HepG2 (cell line): ENCODE data around the gene TNS1. TPM values are rescaled to one million over a fixed set of nuclear protein-coding genes. Genes with fewer than 3 reads are reported as not detected.

Experiments
- ATAC-seq: fragments of 200-7000 bp; cut with Tn5 transposase; 3 replicates; pipeline ENCODE4 v1.9.1; 2020; ENCODE audit warnings: mild to moderate bottlenecking, moderate library complexity
- BruUV-seq: library from RNA; stranded (reverse); fragments of 400-500 nt; replicated peaks from 2 replicates; lab custom pipeline; 2021; lab: Mats Ljungman, UMichigan
- CTCF ChIA-PET: fragments of 300-600 bp; formaldehyde crosslinking; extraction: SDS; loops from one replicate; lab custom pipeline; 2021; ENCODE audit warnings: low total read pairs, inconsistent platforms, low intra/inter-chr PET ratio; lab: Yijun Ruan, JAX
- POLR2A ChIA-PET: fragments of 350-600 bp; sonication (Branson Sonifier 250); formaldehyde crosslinking; loops from one replicate; lab custom pipeline; 2020; ENCODE audit warnings: antibody characterized with exemption, inconsistent platforms; lab: Yijun Ruan, JAX
- DNase-seq: peaks from one replicate; pipeline ENCODE4 v3.0.0-alpha.2; 2015; ENCODE audit warnings: low spot score
- FAIRE-seq: peaks from 3 replicates; lab custom pipeline; 2011; peaks lifted over from hg19 to GRCh38; lab: Jason Lieb, UNC
- H2AFZ ChIP-seq: one replicate; pipeline ENCODE4 v1.6.1; 2011; ENCODE audit warnings: low read length, inconsistent platforms
- H3K27ac ChIP-seq: fragments of 300-600 bp; 3 replicates; pipeline ENCODE4 v1.8.0; 2011; ENCODE audit warnings: mixed run types, mild to moderate bottlenecking, mixed read lengths, low read length, inconsistent platforms; ENCODE audit not compliant: insufficient read depth; ENCODE audit errors: extremely low read length
- H3K27me3 ChIP-seq, 2 experiments: fragments of 200-600 bp in 1 of 2; 2 replicates in 1 of 2; 3 replicates in 1 of 2; pipeline versions ENCODE4 v1.6.0 to v1.8.0; 2011; ENCODE audit warnings: low read length in 2 of 2, mild to moderate bottlenecking in 2 of 2, moderate library complexity in 2 of 2, inconsistent platforms in 1 of 2; ENCODE audit not compliant: insufficient read depth in 2 of 2, control insufficient read depth in 1 of 2
- H3K36me3 ChIP-seq, 2 experiments: fragments of 200-600 bp in 1 of 2; replicated peaks in 1 of 2; 2 replicates in 1 of 2; 3 replicates in 1 of 2; pipeline versions ENCODE4 v1.5.1 to v1.8.0; 2011; ENCODE audit warnings: low read length in 2 of 2, inconsistent platforms in 1 of 2; ENCODE audit not compliant: insufficient read depth in 2 of 2, control insufficient read depth in 1 of 2
- H3K4me1 ChIP-seq: 2 replicates; pipeline ENCODE4 v1.5.1; 2012; ENCODE audit warnings: low read length, inconsistent platforms; ENCODE audit not compliant: insufficient read depth
- H3K4me2 ChIP-seq: 2 replicates; pipeline ENCODE4 v1.6.0; 2011; ENCODE audit warnings: low read depth, low read length, inconsistent platforms
- H3K4me3 ChIP-seq, 3 experiments: fragments of 200-600 bp in 1 of 3; sonication (generic), shearing (Covaris generic) in 1 of 3; replicated peaks in 1 of 3; 2 replicates each; pipeline ENCODE4 v1.5.1; 2011 to 2016; ENCODE audit warnings: low read length in 3 of 3, inconsistent platforms in 2 of 3, low read depth in 2 of 3, mild to moderate bottlenecking in 2 of 3, control low read depth in 1 of 3, mixed read lengths in 1 of 3; ENCODE audit not compliant: insufficient read depth in 1 of 3
- H3K79me2 ChIP-seq: one replicate; pipeline ENCODE4 v1.6.1; 2011; ENCODE audit warnings: low read length, inconsistent platforms; ENCODE audit not compliant: insufficient read depth
- H3K9ac ChIP-seq: 2 replicates; pipeline ENCODE4 v1.6.0; 2011; ENCODE audit warnings: mild to moderate bottlenecking, low read depth, low read length, inconsistent platforms; ENCODE audit not compliant: insufficient read depth
- H3K9me3 ChIP-seq: 2 replicates; pipeline ENCODE4 v1.5.1; 2012; ENCODE audit warnings: mild to moderate bottlenecking, low read length
- H4K20me1 ChIP-seq: 2 replicates; pipeline ENCODE4 v1.6.0; 2011; ENCODE audit warnings: inconsistent platforms, mild to moderate bottlenecking, low read length, moderate library complexity; ENCODE audit not compliant: insufficient read depth
- CEBPB ChIP-seq: IDR thresholded peaks from 2 replicates; pipeline ENCODE4 v1.6.1; 2011; ENCODE audit warnings: low read depth, low read length, improper control_type of control experiment, borderline replicate concordance
- CENPBD1 ChIP-seq: sonication (generic); formaldehyde crosslinking; IDR thresholded peaks from 2 replicates; pipeline ENCODE4 v1.8.0; 2022; ENCODE audit warnings: missing genetic modification reagents, low read depth, mild to moderate bottlenecking, borderline replicate concordance
- FOXO1 ChIP-seq: sonication (generic); formaldehyde crosslinking; IDR thresholded peaks from 2 replicates; pipeline ENCODE4 v1.4.0; 2020; ENCODE audit warnings: missing genetic modification reagents
- HIVEP1 ChIP-seq: sonication (generic); formaldehyde crosslinking; IDR thresholded peaks from 2 replicates; pipeline ENCODE4 v1.4.0; 2020; ENCODE audit warnings: mild to moderate bottlenecking, missing genetic modification reagents
- ONECUT2 ChIP-seq: sonication (generic); formaldehyde crosslinking; IDR thresholded peaks from 2 replicates; pipeline ENCODE4 v1.4.0; 2020; ENCODE audit warnings: missing genetic modification reagents
- REST ChIP-seq, 2 experiments: IDR thresholded peaks; 2 replicates each; pipeline ENCODE4 v1.6.1; 2011 to 2012; ENCODE audit warnings: low read length in 2 of 2, borderline replicate concordance in 1 of 2, low read depth in 1 of 2, mild to moderate bottlenecking in 1 of 2, moderate library complexity in 1 of 2
- ZNF12 ChIP-seq: sonication (generic); formaldehyde crosslinking; IDR thresholded peaks from 2 replicates; pipeline ENCODE4 v1.5.0; 2020; ENCODE audit warnings: missing genetic modification reagents
- ZSCAN20 ChIP-seq: sonication (generic); formaldehyde crosslinking; IDR thresholded peaks from 2 replicates; pipeline ENCODE4 v1.4.0; 2020; ENCODE audit warnings: missing genetic modification reagents, mild to moderate bottlenecking, borderline replicate concordance
- WGBS: methylation state at CpG from one replicate; pipeline ENCODE4 v1.1.6; 2017; ENCODE audit warnings: low lambda C conversion rate; 5-methylcytosine and 5-hydroxymethylcytosine counted together
- in situ Hi-C: cut with HindIII; loops from 2 replicates; pipeline ENCODE4 v1.10.0; 2017; ENCODE audit warnings: low pct_unique_long_range_greater_than_20kb; ENCODE audit not compliant: extremely low pct_ligation_motif_present
- intact Hi-C: fragments of 100-400 bp; cut with micrococcal nuclease; formaldehyde crosslinking; loops from one replicate; pipeline ENCODE4 v1.10.0; 2022; ENCODE audit not compliant: unreplicated experiment
- polyA plus RNA-seq, 8 experiments: library from polyadenylated mRNA; depleted of rRNA in 3 of 8; stranded (reverse) in 7 of 8; unstranded in 1 of 8; fragments of >200 nt; fragmentation: Illumina TruSeq in 4 of 8; extraction: Trizol in 4 of 8; gene quantifications; 2 replicates each; pipeline versions ENCODE4 v1.2.1 to v1.2.3, GENCODE V29; 2011 to 2016; ENCODE audit warnings: low read depth in 4 of 8, missing spikeins in 1 of 8, mixed read lengths in 1 of 8; ENCODE audit not compliant: insufficient read depth in 1 of 8
- total RNA-seq, 5 experiments: library from RNA; depleted of rRNA; stranded (reverse); fragments of >200 nt; fragmentation: Illumina TruSeq; extraction: Trizol; gene quantifications; 2 replicates each; pipeline ENCODE4 v1.2.3, GENCODE V29; 2016; ENCODE audit warnings: low read depth in 1 of 5

The TNS1 gene
- total and polyA plus RNA-seq, 2 of the 13 experiments (the other 11 are each of a cell fraction or from before 2014, with no cell fraction given): 1.9 to 118 TPM

GRCh38 chr2:217875556-217876252, 127.1 kb downstream of the TNS1 start:
- intact Hi-C loops: no loop called here
- no peaks in the 10 kb centered on the region for H3K79me2 ChIP-seq
- TF ChIP-seq FOXO1 (CRISPR knock-in tag) (no peak), HIVEP1 (0 out of 2 replicates have a peak, but pooled peaks have one; percentile 55)
- TF ChIP-seq, all 625 proteins: peak for 1
- BruUV-seq: no TSS peak
- no peak for ATAC-seq
- H3K4me3 ChIP-seq: no peak overlapping the region
- no peak overlapping the region for H3K9ac ChIP-seq
- peaks cover 26 to 28% of the 10 kb centered on the region in 2 experiments for H3K36me3 ChIP-seq
- POLR2A ChIA-PET: no interaction called here
- no peaks in the 10 kb centered on the region for H3K9me3 ChIP-seq
- in situ Hi-C loops: no loop called here
- H3K27me3 ChIP-seq: no peaks in the 10 kb centered on the region
- CTCF ChIA-PET: no interaction called here
- H3K4me1 ChIP-seq: peaks cover 11% of the 10 kb centered on the region; the same call in 1 of the 2 replicates
- H2AFZ ChIP-seq: no peak overlapping the region
- 86% methylated on average over 4 of the region's 4 CpGs for WGBS
- H4K20me1 ChIP-seq: peaks cover 32% of the 10 kb centered on the region; the same call in 1 of the 2 replicates
- no peak for DNase-seq
- H3K4me2 ChIP-seq: no peak overlapping the region
- H3K27ac ChIP-seq: no peak overlapping the region
- no peak for FAIRE-seq

- no peaks in the 10 kb centered on the region for H3K9me3 ChIP-seq
- ChIA-PET POLR2A (no interaction called here), CTCF (no interaction called here)
- H3K79me2 ChIP-seq: no peaks in the 10 kb centered on the region
- TF ChIP-seq CEBPB (peak; percentile 49), ZNF12 (CRISPR knock-in tag) (peak; percentile 78; the same call in 1 of the 2 replicates), REST (IDR thresholded peaks at IDR 0.05; ENCODE audit: borderline replicate concordance in 1 of 2, low read depth in 1 of 2, low read length in 2 of 2) (no peak), ONECUT2 (no peak), ZSCAN20 (CRISPR knock-in tag) (no peak), CENPBD1 (CRISPR knock-in tag) (no peak)
- no peak for DNase-seq
- peaks cover 24 to 25% of the 10 kb centered on the region in 2 experiments; a peak in 4 of 5 replicates for H3K36me3 ChIP-seq
- ATAC-seq: no peak
- 82% methylated on average over 1 of the region's 1 CpG for WGBS
- H3K9ac ChIP-seq: no peak overlapping the region
- peaks cover 32% of the 10 kb centered on the region; the same call in 1 of the 2 replicates for H4K20me1 ChIP-seq
- H2AFZ ChIP-seq: no peak overlapping the region
- H3K4me3 ChIP-seq: no peak overlapping the region
- no peak overlapping the region for H3K4me2 ChIP-seq
- no peak overlapping the region for H3K27ac ChIP-seq
- no peaks in the 10 kb centered on the region for H3K27me3 ChIP-seq
- FAIRE-seq: no peak
- in situ Hi-C loops (no loop called here), intact Hi-C loops (no loop called here)
- H3K4me1 ChIP-seq: peaks cover 11% of the 10 kb centered on the region; the same call in 1 of the 2 replicates
- BruUV-seq: no TSS peak
These were observed 127.7 kb downstream of the TNS1 start for GRCh38 chr2:217875138-217875537.
